Activated naive CD8-positive, alpha-beta T cell treated with anti-CD3 and anti-CD28 coated beads for 36 hours (primary cell): ENCODE measurements around the gene CCDC142. TPM values are rescaled to one million over a fixed set of nuclear protein-coding genes. Genes with fewer than 3 reads are reported as not detected.
A peak's percentile ranks its signal among the peaks of the same experiment; 100 is the strongest.
"Not testable (repeated sequence)": the region's sequence is repeated elsewhere in the genome, so short reads cannot be mapped to it uniquely, and the experiment has no call there.

Experiments
- DNase-seq: peaks from one replicate; pipeline ENCODE4 v3.0.0; 2021
- H3K27ac Mint-ChIP-seq: one replicate; pipeline ENCODE4 v1.8.0; 2022; ENCODE audit warnings: mild to moderate bottlenecking, moderate library complexity, mixed read lengths
- H3K27me3 Mint-ChIP-seq: one replicate; pipeline ENCODE4 v1.8.0; 2022; ENCODE audit warnings: mild to moderate bottlenecking, mixed read lengths
- H3K36me3 Mint-ChIP-seq: one replicate; pipeline ENCODE4 v1.8.0; 2021; ENCODE audit warnings: mild to moderate bottlenecking, mixed read lengths
- H3K4me1 Mint-ChIP-seq: one replicate; pipeline ENCODE4 v1.8.0; 2021; ENCODE audit warnings: mixed read lengths
- H3K4me3 Mint-ChIP-seq: one replicate; pipeline ENCODE4 v1.8.0; 2022; ENCODE audit warnings: mild to moderate bottlenecking, moderate library complexity, mixed read lengths
- H3K9me3 Mint-ChIP-seq: one replicate; pipeline ENCODE4 v1.8.0; 2022; ENCODE audit warnings: mixed read lengths
- total RNA-seq, 2 experiments: library from RNA; stranded (reverse); gene quantifications; one replicate each; pipeline ENCODE4 v1.2.3, GENCODE V29; 2021

Gene CCDC142
- total RNA-seq, 2 experiments from 2014 or later, result 8.0 to 11.8 TPM

GRCh38 chr2:74454654-74455511 is 27.9 kb downstream of the CCDC142 start, which contains the start of gene INO80B:
Gene INO80B (plus strand): TSS chr2:74455087. CDS start chr2:74455117, 30 bp downstream.
- peaks cover 5% of the 10 kb centered on the region for H3K27me3 Mint-ChIP-seq
- peak; percentile 95 for DNase-seq
- H3K36me3 Mint-ChIP-seq, result peaks cover 13% of the 10 kb centered on the region
- no peaks in the 10 kb centered on the region for H3K9me3 Mint-ChIP-seq
- peak within 1 kb of the TSS; percentile 98 for H3K4me3 Mint-ChIP-seq
- peaks cover 43% of the 10 kb centered on the region for H3K4me1 Mint-ChIP-seq
- H3K27ac Mint-ChIP-seq, result peak within 1 kb of the TSS; percentile 99

- Mint-ChIP-seq H3K9me3 (no peaks in the 10 kb centered on the region), H3K4me1 (peaks cover 13% of the 10 kb centered on the region), H3K36me3 (peaks cover 6% of the 10 kb centered on the region), H3K4me3 (no peak overlapping the region), H3K27ac (no peak overlapping the region), H3K27me3 (no peaks in the 10 kb centered on the region)
- no peak for DNase-seq
These were observed 32.1 kb downstream of the CCDC142 start for GRCh38 chr2:74450570-74451190.

- Mint-ChIP-seq H3K27me3 (peaks cover 7% of the 10 kb centered on the region), H3K27ac (no peak overlapping the region), H3K4me1 (peaks cover 7% of the 10 kb centered on the region), H3K9me3 (no peaks in the 10 kb centered on the region), H3K4me3 (no peak overlapping the region), H3K36me3 (no peaks in the 10 kb centered on the region)
- no peak for DNase-seq
These were observed 34.0 kb downstream of the CCDC142 start for GRCh38 chr2:74448771-74449170.

- Mint-ChIP-seq H3K27ac (no peak overlapping the region), H3K4me1 (peaks cover 5% of the 10 kb centered on the region), H3K9me3 (no peaks in the 10 kb centered on the region), H3K4me3 (no peak overlapping the region), H3K27me3 (peaks cover 13% of the 10 kb centered on the region), H3K36me3 (no peaks in the 10 kb centered on the region)
- DNase-seq, result no peak
These were observed 35.4 kb downstream of the CCDC142 start for GRCh38 chr2:74447230-74447999.

- DNase-seq, result no peak
- Mint-ChIP-seq H3K4me1 (peaks cover 5% of the 10 kb centered on the region), H3K4me3 (no peak overlapping the region), H3K27ac (no peak overlapping the region), H3K27me3 (peaks cover 35% of the 10 kb centered on the region), H3K36me3 (no peaks in the 10 kb centered on the region), H3K9me3 (no peaks in the 10 kb centered on the region)
These were observed 38.1 kb downstream of the CCDC142 start for GRCh38 chr2:74444498-74445318.

- H3K4me1 Mint-ChIP-seq, result not testable (repeated sequence)
- peaks cover 47% of the 10 kb centered on the region for H3K27me3 Mint-ChIP-seq
These were observed 40.1 kb downstream of the CCDC142 start for GRCh38 chr2:74442483-74443297.

GRCh38 chr2:74441690-74442482 is 40.9 kb downstream of the CCDC142 start, which contains the start of gene RTKN:
Gene RTKN (minus strand): TSS chr2:74441937. CDS start chr2:74441816, 121 bp downstream.
- H3K4me1 Mint-ChIP-seq, result peaks cover 7% of the 10 kb centered on the region
- H3K27ac Mint-ChIP-seq, result no peak within 1 kb of the TSS
- H3K4me3 Mint-ChIP-seq, result peak within 1 kb of the TSS; percentile 62
- H3K27me3 Mint-ChIP-seq, result peaks cover 47% of the 10 kb centered on the region
- no peaks in the 10 kb centered on the region for H3K36me3 Mint-ChIP-seq
- DNase-seq, result peak; percentile 46
- H3K9me3 Mint-ChIP-seq, result no peaks in the 10 kb centered on the region

More at GRCh38 chr2:74442483-74443297, 40.1 kb downstream of the CCDC142 start:
- not testable (repeated sequence) for H3K9me3 Mint-ChIP-seq, H3K27ac Mint-ChIP-seq, DNase-seq, H3K36me3 Mint-ChIP-seq
- H3K4me3 Mint-ChIP-seq, result peak overlapping the region; percentile 62

- DNase-seq, result no peak
- peak overlapping the region; percentile 2 for H3K4me3 Mint-ChIP-seq
These were observed 41.6 kb downstream of the CCDC142 start for GRCh38 chr2:74441170-74441689.

GRCh38 chr2:74440378-74441169 is 42.2 kb downstream of the CCDC142 start:
- Mint-ChIP-seq H3K9me3 (no peaks in the 10 kb centered on the region), H3K27ac (no peak overlapping the region), H3K36me3 (no peaks in the 10 kb centered on the region), H3K4me1 (peaks cover 7% of the 10 kb centered on the region), H3K27me3 (peaks cover 47% of the 10 kb centered on the region), H3K4me3 (no peak overlapping the region)
- DNase-seq, result peak; percentile 73

More at GRCh38 chr2:74441170-74441689, 41.6 kb downstream of the CCDC142 start:
- Mint-ChIP-seq H3K27me3 (peaks cover 47% of the 10 kb centered on the region), H3K27ac (no peak overlapping the region), H3K9me3 (no peaks in the 10 kb centered on the region), H3K4me1 (peaks cover 7% of the 10 kb centered on the region), H3K36me3 (no peaks in the 10 kb centered on the region)

- H3K27me3 Mint-ChIP-seq, result peaks cover 44% of the 10 kb centered on the region
- H3K4me3 Mint-ChIP-seq, result no peak overlapping the region
- DNase-seq, result no peak
- H3K9me3 Mint-ChIP-seq, result no peaks in the 10 kb centered on the region
- H3K4me1 Mint-ChIP-seq, result peaks cover 7% of the 10 kb centered on the region
- H3K36me3 Mint-ChIP-seq, result no peaks in the 10 kb centered on the region
- no peak overlapping the region for H3K27ac Mint-ChIP-seq
These were observed 42.9 kb downstream of the CCDC142 start for GRCh38 chr2:74439803-74440377.

GRCh38 chr2:74439373-74439772 is 43.4 kb downstream of the CCDC142 start:
- no peaks in the 10 kb centered on the region for H3K36me3 Mint-ChIP-seq
- no peak overlapping the region for H3K27ac Mint-ChIP-seq
- DNase-seq, result no peak
- H3K4me1 Mint-ChIP-seq, result peaks cover 4% of the 10 kb centered on the region
- H3K9me3 Mint-ChIP-seq, result no peaks in the 10 kb centered on the region
- H3K4me3 Mint-ChIP-seq, result no peak overlapping the region
- peaks cover 44% of the 10 kb centered on the region for H3K27me3 Mint-ChIP-seq

- DNase-seq, result no peak
- Mint-ChIP-seq H3K36me3 (no peaks in the 10 kb centered on the region), H3K4me3 (no peak overlapping the region), H3K4me1 (peaks cover 4% of the 10 kb centered on the region), H3K9me3 (no peaks in the 10 kb centered on the region), H3K27ac (no peak overlapping the region), H3K27me3 (peaks cover 39% of the 10 kb centered on the region)
These were observed 44.5 kb downstream of the CCDC142 start for GRCh38 chr2:74438248-74438647.
